ENCODE results near the gene CMSS1.

DNA sequence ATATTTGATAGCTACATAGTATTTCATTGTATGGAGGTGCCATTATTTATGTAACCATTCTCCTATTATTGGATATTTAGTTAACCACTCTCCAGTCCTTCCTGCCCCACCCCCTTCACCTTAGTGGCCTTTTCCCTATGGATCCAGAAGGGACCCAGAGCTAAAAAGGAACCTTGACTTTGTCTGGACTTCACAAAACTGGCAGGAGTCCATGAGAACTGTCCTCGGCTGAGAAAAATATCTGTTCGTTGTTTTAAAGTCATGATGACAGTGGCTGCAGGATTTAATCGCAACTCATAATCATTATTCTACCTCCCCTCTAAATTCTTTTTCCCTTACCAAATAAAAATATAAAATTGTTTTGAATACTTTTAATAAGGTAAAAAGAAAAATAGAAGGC is 129.7 kb downstream of the CMSS1 start:
- TF ChIP-seq, protein P1, sequence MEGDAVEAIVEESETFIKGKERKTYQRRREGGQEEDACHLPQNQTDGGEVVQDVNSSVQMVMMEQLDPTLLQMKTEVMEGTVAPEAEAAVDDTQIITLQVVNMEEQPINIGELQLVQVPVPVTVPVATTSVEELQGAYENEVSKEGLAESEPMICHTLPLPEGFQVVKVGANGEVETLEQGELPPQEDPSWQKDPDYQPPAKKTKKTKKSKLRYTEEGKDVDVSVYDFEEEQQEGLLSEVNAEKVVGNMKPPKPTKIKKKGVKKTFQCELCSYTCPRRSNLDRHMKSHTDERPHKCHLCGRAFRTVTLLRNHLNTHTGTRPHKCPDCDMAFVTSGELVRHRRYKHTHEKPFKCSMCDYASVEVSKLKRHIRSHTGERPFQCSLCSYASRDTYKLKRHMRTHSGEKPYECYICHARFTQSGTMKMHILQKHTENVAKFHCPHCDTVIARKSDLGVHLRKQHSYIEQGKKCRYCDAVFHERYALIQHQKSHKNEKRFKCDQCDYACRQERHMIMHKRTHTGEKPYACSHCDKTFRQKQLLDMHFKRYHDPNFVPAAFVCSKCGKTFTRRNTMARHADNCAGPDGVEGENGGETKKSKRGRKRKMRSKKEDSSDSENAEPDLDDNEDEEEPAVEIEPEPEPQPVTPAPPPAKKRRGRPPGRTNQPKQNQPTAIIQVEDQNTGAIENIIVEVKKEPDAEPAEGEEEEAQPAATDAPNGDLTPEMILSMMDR (IDR thresholded peaks at IDR 0.05), result no peak
- TF ChIP-seq EP300 (IDR thresholded peaks at IDR 0.05; ENCODE audit: low read depth) (no peak), POLR2A (IDR thresholded peaks at IDR 0.05) (no peak), POLR2AphosphoS5 (IDR thresholded peaks at IDR 0.05) (no peak)
